Medulla oblongata (tissue), 1 donor: Measurements from ENCODE around the gene RPS14.

Experiments
- DNase-seq: peaks from one replicate; pipeline ENCODE4 v3.0.0-alpha.2; 2015; ENCODE audit errors: extremely low spot score

The RPS14 gene

GRCh38 chr5:150400316-150401075 is 49.0 kb downstream of the RPS14 start:
- no peak for DNase-seq

GRCh38 chr5:150399524-150400211 is 49.9 kb downstream of the RPS14 start:
- DNase-seq = no peak

GRCh38 chr5:150398722-150399523 is 50.6 kb downstream of the RPS14 start:
- DNase-seq = no peak

GRCh38 chr5:150397782-150398721 is 51.5 kb downstream of the RPS14 start:
- DNase-seq = no peak

GRCh38 chr5:150397146-150397781 is 52.3 kb downstream of the RPS14 start:
- no peak for DNase-seq

GRCh38 chr5:150396267-150396666 is 53.3 kb downstream of the RPS14 start:
- no peak for DNase-seq

- no peak for DNase-seq
Measured at GRCh38 chr5:150395688-150395975, 53.9 kb downstream of the RPS14 start.

- no peak for DNase-seq
Measured at GRCh38 chr5:150394912-150395687, 54.4 kb downstream of the RPS14 start.

GRCh38 chr5:150394131-150394530 is 55.4 kb downstream of the RPS14 start:
- no peak for DNase-seq

GRCh38 chr5:150393096-150393645 is 56.4 kb downstream of the RPS14 start:
- DNase-seq = no peak

GRCh38 chr5:150392680-150393079 is 56.9 kb downstream of the RPS14 start:
- no peak for DNase-seq
